ENCODE results near the gene LRRC45.

The LRRC45 gene

DNA sequence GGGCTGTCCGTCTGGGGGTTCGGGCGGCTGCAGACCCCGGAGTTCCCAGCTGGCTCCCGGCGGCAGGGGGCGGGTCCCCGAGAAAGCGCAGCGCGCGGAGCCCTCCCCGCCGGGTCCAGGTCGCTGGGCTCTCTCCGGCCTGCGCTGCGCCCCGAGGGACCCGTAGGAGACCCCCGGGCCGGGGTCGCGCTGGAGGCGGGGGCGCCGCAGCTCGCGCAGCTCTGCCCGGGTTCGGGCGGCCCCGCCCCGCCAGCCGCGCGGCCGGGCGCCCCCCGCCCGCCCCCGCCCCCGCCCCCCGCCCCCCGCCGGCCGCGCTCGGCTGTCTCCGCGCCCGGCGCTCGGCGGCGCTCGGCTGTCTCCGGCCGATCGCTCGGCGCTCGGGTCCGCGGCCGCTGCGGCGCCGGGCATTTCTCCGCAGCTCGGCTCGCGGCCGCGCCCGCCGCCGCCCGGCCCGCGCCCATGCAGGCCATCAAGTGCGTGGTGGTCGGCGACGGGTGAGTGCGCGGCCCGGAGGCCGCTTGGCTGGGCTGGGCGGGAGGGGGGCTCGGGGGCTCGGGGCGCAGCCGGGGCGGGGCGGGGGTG is 8.3 kb downstream of the LRRC45 start, which contains the start of gene RAC3:
Gene RAC3 (plus strand): TSS at position 376 of the 582 bp plus-strand sequence. CDS start 84 bp downstream, at position 460.
- no peaks in the 10 kb centered on the region for H3K27me3 ChIP-seq (ENCODE audit: control insufficient read depth in 3 of 3, insufficient read depth in 3 of 3, low read depth in 1 of 3, low read length in 3 of 3)
- peak within 1 kb of the TSS; percentile 100 for H3K4me2 ChIP-seq (ENCODE audit: insufficient read depth, low read length, poor library complexity, severe bottlenecking)
- H3K18ac ChIP-seq (ENCODE audit: low read length): peak within 1 kb of the TSS; percentile 94
- H3K4me1 ChIP-seq (ENCODE audit: control insufficient read depth in 2 of 2, insufficient read depth in 1 of 2, low read depth in 1 of 2, low read length in 2 of 2): peaks cover 8 to 14% of the 10 kb centered on the region in 2 donors
- H2BK120ac ChIP-seq (ENCODE audit: low read depth, low read length): peak within 1 kb of the TSS; percentile 81
- no peak within 1 kb of the TSS for H2BK12ac ChIP-seq (ENCODE audit: low read length)
- H3K79me1 ChIP-seq (ENCODE audit: low read depth, low read length): peaks cover 5% of the 10 kb centered on the region
- H3K27ac ChIP-seq (replicated peaks; ENCODE audit: low read length): peak within 1 kb of the TSS; percentile 54
- H3K4ac ChIP-seq (ENCODE audit: low read length): no peak within 1 kb of the TSS
- H3K9me3 ChIP-seq (replicated peaks in 1 of 2; ENCODE audit: control insufficient read depth in 2 of 2, insufficient read depth in 1 of 2, low read depth in 1 of 2, low read length in 2 of 2): no peaks in the 10 kb centered on the region
- H3K9ac ChIP-seq (ENCODE audit: low read depth, low read length, poor library complexity): peak within 1 kb of the TSS; percentile 82
- no peak within 1 kb of the TSS for H4K91ac ChIP-seq (ENCODE audit: low read depth, low read length, poor library complexity)
- H4K8ac ChIP-seq (ENCODE audit: low read depth, low read length): no peak within 1 kb of the TSS
- peak within 1 kb of the TSS; percentile 3 for H2BK5ac ChIP-seq (ENCODE audit: low read length)
- peak within 1 kb of the TSS; percentile 91 for H2AFZ ChIP-seq (ENCODE audit: low read length)
- H2BK15ac ChIP-seq (ENCODE audit: low read length): peak within 1 kb of the TSS; percentile 67
- peak within 1 kb of the TSS; percentile 83 for H2AK5ac ChIP-seq (ENCODE audit: low read depth, low read length)
- peak; percentile 72 for DNase-seq (ENCODE audit: low spot score)
- WGBS, 2 donors (ENCODE audit: extremely low coverage in 2 of 2, insufficient read length in 2 of 2, insufficient replicate concordance in 1 of 2): no CpG with 5 or more reads among the region's 96 CpGs
- peak within 1 kb of the TSS; percentile 93 for H3K23ac ChIP-seq (ENCODE audit: low read depth, low read length, poor library complexity)
- peaks cover 30 to 36% of the 10 kb centered on the region in 2 donors for H3K36me3 ChIP-seq (replicated peaks in 1 of 2; ENCODE audit: control insufficient read depth in 2 of 2, insufficient read depth in 2 of 2, low read length in 2 of 2)
- peak within 1 kb of the TSS; percentile 46 to 84 for H3K4me3 ChIP-seq (ENCODE audit: low read length in 2 of 2)
- peak within 1 kb of the TSS; percentile 2 for H3K14ac ChIP-seq (ENCODE audit: low read length)

GRCh38 chr17:82031885-82032627 is 9.0 kb downstream of the LRRC45 start:
- peak overlapping the region; percentile 2 for H3K14ac ChIP-seq (ENCODE audit: low read length)
- no peaks in the 10 kb centered on the region for H3K27me3 ChIP-seq (ENCODE audit: control insufficient read depth in 3 of 3, insufficient read depth in 3 of 3, low read depth in 1 of 3, low read length in 3 of 3)
- H3K23ac ChIP-seq (ENCODE audit: low read depth, low read length, poor library complexity): peak overlapping the region; percentile 80
- no peak overlapping the region for H3K4ac ChIP-seq (ENCODE audit: low read length)
- peak overlapping the region; percentile 77 for H2AFZ ChIP-seq (ENCODE audit: low read length)
- peaks cover 28 to 40% of the 10 kb centered on the region in 2 donors for H3K36me3 ChIP-seq (replicated peaks in 1 of 2; ENCODE audit: control insufficient read depth in 2 of 2, insufficient read depth in 2 of 2, low read length in 2 of 2)
- H3K4me1 ChIP-seq (ENCODE audit: control insufficient read depth in 2 of 2, insufficient read depth in 1 of 2, low read depth in 1 of 2, low read length in 2 of 2): peaks cover 13 to 19% of the 10 kb centered on the region in 2 donors
- H2AK5ac ChIP-seq (ENCODE audit: low read depth, low read length): peak overlapping the region; percentile 83
- peak overlapping the region; percentile 46 to 79 for H3K4me3 ChIP-seq (ENCODE audit: low read length in 2 of 2)
- peak overlapping the region; percentile 94 for H3K18ac ChIP-seq (ENCODE audit: low read length)
- no peaks in the 10 kb centered on the region for H3K9me3 ChIP-seq (replicated peaks in 1 of 2; ENCODE audit: control insufficient read depth in 2 of 2, insufficient read depth in 1 of 2, low read depth in 1 of 2, low read length in 2 of 2)
- peak overlapping the region; percentile 100 for H3K4me2 ChIP-seq (ENCODE audit: insufficient read depth, low read length, poor library complexity, severe bottlenecking)
- WGBS, 2 donors (ENCODE audit: extremely low coverage in 2 of 2, insufficient read length in 2 of 2, insufficient replicate concordance in 1 of 2): no CpG with 5 or more reads among the region's 59 CpGs
- H3K27ac ChIP-seq (replicated peaks; ENCODE audit: low read length): no peak overlapping the region
- H3K79me1 ChIP-seq (ENCODE audit: low read depth, low read length): peaks cover 10% of the 10 kb centered on the region
- peak overlapping the region; percentile 54 for H2BK15ac ChIP-seq (ENCODE audit: low read length)
- peak overlapping the region; percentile 81 for H2BK120ac ChIP-seq (ENCODE audit: low read depth, low read length)
- H2BK5ac ChIP-seq (ENCODE audit: low read length): no peak overlapping the region
- no peak overlapping the region for H4K91ac ChIP-seq (ENCODE audit: low read depth, low read length, poor library complexity)
- H2BK12ac ChIP-seq (ENCODE audit: low read length): no peak overlapping the region
- peak overlapping the region; percentile 82 for H3K9ac ChIP-seq (ENCODE audit: low read depth, low read length, poor library complexity)
- no peak overlapping the region for H4K8ac ChIP-seq (ENCODE audit: low read depth, low read length)
- DNase-seq (ENCODE audit: low spot score): no peak

- Histone ChIP-seq H2BK120ac (ENCODE audit: low read depth, low read length) (peak overlapping the region; percentile 41), H3K4me2 (ENCODE audit: insufficient read depth, low read length, poor library complexity, severe bottlenecking) (no peak overlapping the region), H3K23ac (ENCODE audit: low read depth, low read length, poor library complexity) (no peak overlapping the region), H2BK12ac (ENCODE audit: low read length) (peak overlapping the region; percentile 22), H3K79me1 (ENCODE audit: low read depth, low read length) (peaks cover 10% of the 10 kb centered on the region), H2BK5ac (ENCODE audit: low read length) (no peak overlapping the region), H3K14ac (ENCODE audit: low read length) (no peak overlapping the region), H3K9me3 (replicated peaks in 1 of 2; ENCODE audit: control insufficient read depth in 2 of 2, insufficient read depth in 1 of 2, low read depth in 1 of 2, low read length in 2 of 2) (no peaks in the 10 kb centered on the region), H3K36me3 (replicated peaks in 1 of 2; ENCODE audit: control insufficient read depth in 2 of 2, insufficient read depth in 2 of 2, low read length in 2 of 2) (peaks cover 20 to 39% of the 10 kb centered on the region in 2 donors), H3K9ac (ENCODE audit: low read depth, low read length, poor library complexity) (no peak overlapping the region), H2BK15ac (ENCODE audit: low read length) (no peak overlapping the region), H2AK5ac (ENCODE audit: low read depth, low read length) (peak overlapping the region; percentile 5), H3K27me3 (ENCODE audit: control insufficient read depth in 3 of 3, insufficient read depth in 3 of 3, low read depth in 1 of 3, low read length in 3 of 3) (no peaks in the 10 kb centered on the region), H3K4me3 (ENCODE audit: low read length in 2 of 2) (peak overlapping the region in 1 of 2 donors; percentile 14), H3K4ac (ENCODE audit: low read length) (no peak overlapping the region), H2AFZ (ENCODE audit: low read length) (no peak overlapping the region), H3K4me1 (ENCODE audit: control insufficient read depth in 2 of 2, insufficient read depth in 1 of 2, low read depth in 1 of 2, low read length in 2 of 2) (peaks cover 14 to 22% of the 10 kb centered on the region in 2 donors), H4K91ac (ENCODE audit: low read depth, low read length, poor library complexity) (no peak overlapping the region), H4K8ac (ENCODE audit: low read depth, low read length) (no peak overlapping the region), H3K27ac (replicated peaks; ENCODE audit: low read length) (no peak overlapping the region), H3K18ac (ENCODE audit: low read length) (no peak overlapping the region)
- WGBS, 2 donors (ENCODE audit: extremely low coverage in 2 of 2, insufficient read length in 2 of 2, insufficient replicate concordance in 1 of 2): no CpG with 5 or more reads among the region's 38 CpGs
- DNase-seq (ENCODE audit: low spot score): no peak
Observed at GRCh38 chr17:82033359-82034085, 10.4 kb downstream of the LRRC45 start.
